ENCODE data around the gene PSMA2. TPM values are rescaled to one million over a fixed set of nuclear protein-coding genes. Genes with fewer than 3 reads are reported as not detected.
A peak's percentile ranks its signal among the peaks of the same experiment; 100 is the strongest.

PSMA2 gene
- total RNA-seq, 4 donors from 2014 or later: 54.5 to 121 (median 67.2) TPM

GRCh38 chr7:42880392-42880791, 51.6 kb downstream of the PSMA2 start:
- H3K9me3 ChIP-seq: no peaks in the 10 kb centered on the region
- no peaks in the 10 kb centered on the region for H3K27me3 ChIP-seq
- TF ChIP-seq POLR2A (IDR thresholded peaks at IDR 0.05) (no peak), CTCF (IDR thresholded peaks at IDR 0.05) (no peak)
- no peak for DNase-seq
- intact Hi-C loops (cut with DNase I; ENCODE audit: low total_unique reads): no loop called here
- H3K36me3 ChIP-seq: no peaks in the 10 kb centered on the region
- H3K4me3 ChIP-seq: no peak overlapping the region
- H3K4me1 ChIP-seq: no peaks in the 10 kb centered on the region
- H3K27ac ChIP-seq: no peak overlapping the region

- no peaks in the 10 kb centered on the region for H3K4me1 ChIP-seq
- TF ChIP-seq POLR2A (IDR thresholded peaks at IDR 0.05): no peak
- TF ChIP-seq CTCF (IDR thresholded peaks at IDR 0.05): no peak
- intact Hi-C loops (cut with DNase I; ENCODE audit: low total_unique reads): no loop called here
Measured at GRCh38 chr7:42878303-42878702, 53.7 kb downstream of the PSMA2 start.

GRCh38 chr7:42877862-42878261, 54.1 kb downstream of the PSMA2 start:
- H3K4me1 ChIP-seq: no peaks in the 10 kb centered on the region
- no peak for DNase-seq
- no peaks in the 10 kb centered on the region for H3K9me3 ChIP-seq
- H3K4me3 ChIP-seq: no peak overlapping the region
- intact Hi-C loops (cut with DNase I; ENCODE audit: low total_unique reads): no loop called here
- H3K27ac ChIP-seq: no peak overlapping the region
- H3K27me3 ChIP-seq: no peaks in the 10 kb centered on the region
- TF ChIP-seq POLR2A (IDR thresholded peaks at IDR 0.05) (no peak), CTCF (IDR thresholded peaks at IDR 0.05) (no peak)
- H3K36me3 ChIP-seq: no peaks in the 10 kb centered on the region

More at GRCh38 chr7:42878303-42878702, 53.7 kb downstream of the PSMA2 start:
- H3K9me3 ChIP-seq: no peaks in the 10 kb centered on the region
- DNase-seq: no peak
- H3K4me3 ChIP-seq: no peak overlapping the region
- H3K36me3 ChIP-seq: no peaks in the 10 kb centered on the region
- no peaks in the 10 kb centered on the region for H3K27me3 ChIP-seq
- no peak overlapping the region for H3K27ac ChIP-seq

- H3K4me1 ChIP-seq: no peaks in the 10 kb centered on the region
- H3K9me3 ChIP-seq: no peaks in the 10 kb centered on the region
- H3K27ac ChIP-seq: no peak overlapping the region
- TF ChIP-seq CTCF (IDR thresholded peaks at IDR 0.05) (peak; percentile 62 to 83 (median 75)), POLR2A (IDR thresholded peaks at IDR 0.05) (no peak)
- DNase-seq: peak; percentile 57 to 67
- H3K36me3 ChIP-seq: no peaks in the 10 kb centered on the region
- no peaks in the 10 kb centered on the region for H3K27me3 ChIP-seq
- H3K4me3 ChIP-seq: no peak overlapping the region
- intact Hi-C loops (cut with DNase I; ENCODE audit: low total_unique reads): no loop called here
Measured at GRCh38 chr7:42876182-42877068, 55.5 kb downstream of the PSMA2 start.

Data from uterus (tissue), 4 donors.